SK-N-SH (cell line): Measurements from ENCODE around the gene SRSF1. TPM values are rescaled to one million over a fixed set of nuclear protein-coding genes. Genes with fewer than 3 reads are reported as not detected.

Source experiments
- CTCF ChIA-PET: fragments of 300-600, 350-600 bp; formaldehyde crosslinking; extraction: SDS; loops from one replicate; lab custom pipeline; 2021; lab: Yijun Ruan, JAX
- POLR2A ChIA-PET: fragments of 350-600 bp; sonication (Branson Sonifier 250); formaldehyde crosslinking; extraction: SDS; loops from one replicate; lab custom pipeline; 2020; ENCODE audit warnings: antibody characterized with exemption, inconsistent platforms; lab: Yijun Ruan, JAX
- DNase-seq: peaks from one replicate; pipeline ENCODE4 v3.0.0; 2012
- H2AFZ ChIP-seq: fragments of 200-600 bp; sonication (generic); 2 replicates; pipeline ENCODE4 v1.8.1; 2016; ENCODE audit warnings: antibody characterized with exemption, mild to moderate bottlenecking, low read depth
- H3F3A ChIP-seq: fragments of 200-600 bp; sonication (generic); replicated peaks from 2 replicates; pipeline ENCODE3; 2016; ENCODE audit warnings: antibody characterized with exemption, mild to moderate bottlenecking; ENCODE audit not compliant: insufficient read depth
- H3K27ac ChIP-seq, 2 experiments: fragments of 200-500 bp in 1 of 2; fragments of 200-600 bp in 1 of 2; sonication (Bioruptor generic) in 1 of 2; sonication (generic), shearing (Covaris generic) in 1 of 2; 2 replicates each; pipeline versions ENCODE4 v1.5.1 to v1.6.1; 2014 to 2016; ENCODE audit warnings: low read depth in 2 of 2, inconsistent platforms in 1 of 2, low read length in 1 of 2, mild to moderate bottlenecking in 1 of 2, mixed read lengths in 1 of 2
- H3K27me3 ChIP-seq: fragments of 200-600 bp; sonication (generic), shearing (Covaris generic); 2 replicates; pipeline ENCODE4 v1.6.1; 2016; ENCODE audit warnings: mixed run types; ENCODE audit not compliant: insufficient read depth
- H3K36me3 ChIP-seq, 2 experiments: fragments of 200-500 bp in 1 of 2; fragments of 200-600 bp in 1 of 2; sonication (Bioruptor generic) in 1 of 2; sonication (generic) in 1 of 2; replicated peaks in 1 of 2; 2 replicates each; pipeline versions ENCODE3 to v1.5.1; 2014 to 2016; ENCODE audit warnings: low read length in 1 of 2, mild to moderate bottlenecking in 1 of 2; ENCODE audit not compliant: insufficient read depth in 2 of 2, control insufficient read depth in 1 of 2
- H3K4me1 ChIP-seq, 2 experiments: fragments of 200-500 bp in 1 of 2; fragments of 200-600 bp in 1 of 2; sonication (Bioruptor generic) in 1 of 2; sonication (generic), shearing (Covaris generic) in 1 of 2; 2 replicates each; pipeline versions ENCODE4 v1.5.1 to v1.6.1; 2014 to 2016; ENCODE audit warnings: low read depth in 1 of 2, low read length in 1 of 2, mixed run types in 1 of 2; ENCODE audit not compliant: insufficient read depth in 2 of 2, control insufficient read depth in 1 of 2
- H3K4me2 ChIP-seq: fragments of 200-600 bp; sonication (generic), shearing (Covaris generic); 2 replicates; pipeline ENCODE4 v1.6.1; 2017; ENCODE audit warnings: mixed run types
- H3K4me3 ChIP-seq, 2 experiments: fragments of 200-500 bp in 1 of 2; fragments of 200-600 bp in 1 of 2; sonication (Bioruptor generic) in 1 of 2; sonication (generic), shearing (Covaris generic) in 1 of 2; 2 replicates each; pipeline versions ENCODE4 v1.5.1 to v1.8.1; 2014 to 2016; ENCODE audit warnings: low read depth in 2 of 2, inconsistent platforms in 1 of 2, low read length in 1 of 2, mild to moderate bottlenecking in 1 of 2, mixed read lengths in 1 of 2, moderate library complexity in 1 of 2
- H3K79me2 ChIP-seq: fragments of 200-600 bp; sonication (generic); 2 replicates; pipeline ENCODE4 v1.8.1; 2017; ENCODE audit warnings: mild to moderate bottlenecking; ENCODE audit not compliant: insufficient read depth
- H3K9ac ChIP-seq: fragments of 200-600 bp; sonication (generic); 2 replicates; pipeline ENCODE4 v1.6.1; 2017; ENCODE audit warnings: mixed run types
- H3K9me2 ChIP-seq: fragments of 200-600 bp; sonication (generic); 2 replicates; pipeline ENCODE4 v1.6.1; 2017; ENCODE audit warnings: mixed run types
- H3K9me3 ChIP-seq: fragments of 200-600 bp; sonication (generic); 2 replicates; pipeline ENCODE4 v1.6.1; 2017; ENCODE audit warnings: mixed run types, mild to moderate bottlenecking, moderate library complexity
- H4K20me1 ChIP-seq: fragments of 200-600 bp; sonication (generic); 2 replicates; pipeline ENCODE4 v1.6.1; 2017; ENCODE audit warnings: mild to moderate bottlenecking, mixed run types; ENCODE audit not compliant: insufficient read depth
- CHD2 ChIP-seq: fragments of 150-350 bp; IDR thresholded peaks from 2 replicates; pipeline ENCODE4 v1.6.1; 2018; ENCODE audit warnings: low read length; ENCODE audit not compliant: partially characterized antibody
- ELF1 ChIP-seq: IDR thresholded peaks from 2 replicates; pipeline ENCODE4 v1.4.0; 2012
- EP300 ChIP-seq, 2 experiments: IDR thresholded peaks; 2 replicates each; pipeline versions ENCODE4 v1.4.0 to v1.6.1; 2012; ENCODE audit warnings: borderline replicate concordance in 1 of 2, low read depth in 1 of 2, low read length in 1 of 2
- FOXM1 ChIP-seq: IDR thresholded peaks from 2 replicates; pipeline ENCODE4 v1.4.0; 2012; ENCODE audit warnings: low read depth, mild to moderate bottlenecking
- JUND ChIP-seq: IDR thresholded peaks from 2 replicates; pipeline ENCODE4 v1.4.0; 2012
- MXI1 ChIP-seq: IDR thresholded peaks from 2 replicates; pipeline ENCODE4 v1.6.1; 2012; ENCODE audit warnings: mild to moderate bottlenecking, low read depth, low read length, improper control_type of control experiment
- POLR2AphosphoS5 ChIP-seq: IDR thresholded peaks from 2 replicates; pipeline ENCODE4 v1.6.1; 2012; ENCODE audit warnings: low read depth, low read length
- RAD21 ChIP-seq: IDR thresholded peaks from 2 replicates; pipeline ENCODE4 v1.6.1; 2012; ENCODE audit warnings: mild to moderate bottlenecking, low read length
- RCOR1 ChIP-seq: fragments of 150-350 bp; IDR thresholded peaks from 2 replicates; pipeline ENCODE4 v1.6.1; 2017; ENCODE audit warnings: antibody characterized with exemption, low read length
- RXRA ChIP-seq: IDR thresholded peaks from 2 replicates; pipeline ENCODE4 v1.4.0; 2012; ENCODE audit warnings: low read depth, mild to moderate bottlenecking, borderline replicate concordance
- SMC3 ChIP-seq: IDR thresholded peaks from 2 replicates; pipeline ENCODE4 v1.6.1; 2012; ENCODE audit warnings: low read depth, low read length, improper control_type of control experiment
- TCF12 ChIP-seq: IDR thresholded peaks from 2 replicates; pipeline ENCODE4 v1.4.0; 2012
- TEAD4 ChIP-seq: IDR thresholded peaks from 2 replicates; pipeline ENCODE4 v1.4.0; 2012; ENCODE audit warnings: mild to moderate bottlenecking, borderline replicate concordance; ENCODE audit not compliant: insufficient read depth
- WGBS: methylation state at CpG from one replicate; pipeline ENCODE4 v1.1.6; 2017; ENCODE audit warnings: low lambda C conversion rate; 5-methylcytosine and 5-hydroxymethylcytosine counted together
- polyA plus RNA-seq, 3 experiments: library from polyadenylated mRNA; depleted of rRNA; stranded (reverse); fragments of >200 nt; gene quantifications; 2 replicates each; pipeline ENCODE4 v1.2.3, GENCODE V29; 2012
- TF ChIP-seq, protein P1 (sequence below): fragments of 200-600 bp; sonication (generic); IDR thresholded peaks from 2 replicates; pipeline ENCODE4 v1.6.1; 2017; ENCODE audit warnings: antibody characterized with exemption, mild to moderate bottlenecking, moderate library complexity
- TF ChIP-seq, protein P2 (sequence below): IDR thresholded peaks from 2 replicates; pipeline ENCODE4 v1.4.0; 2012; ENCODE audit warnings: low read depth, borderline replicate concordance
- TF ChIP-seq, protein P3 (sequence below): fragments of 150-350 bp; IDR thresholded peaks from 2 replicates; pipeline ENCODE4 v1.6.1; 2017; ENCODE audit warnings: antibody characterized with exemption, low read length, low read depth, borderline replicate concordance

Gene SRSF1
- polyA plus RNA-seq, 1 of the 3 experiments (the other 2 are of a cell fraction) = 248 TPM

DNA sequence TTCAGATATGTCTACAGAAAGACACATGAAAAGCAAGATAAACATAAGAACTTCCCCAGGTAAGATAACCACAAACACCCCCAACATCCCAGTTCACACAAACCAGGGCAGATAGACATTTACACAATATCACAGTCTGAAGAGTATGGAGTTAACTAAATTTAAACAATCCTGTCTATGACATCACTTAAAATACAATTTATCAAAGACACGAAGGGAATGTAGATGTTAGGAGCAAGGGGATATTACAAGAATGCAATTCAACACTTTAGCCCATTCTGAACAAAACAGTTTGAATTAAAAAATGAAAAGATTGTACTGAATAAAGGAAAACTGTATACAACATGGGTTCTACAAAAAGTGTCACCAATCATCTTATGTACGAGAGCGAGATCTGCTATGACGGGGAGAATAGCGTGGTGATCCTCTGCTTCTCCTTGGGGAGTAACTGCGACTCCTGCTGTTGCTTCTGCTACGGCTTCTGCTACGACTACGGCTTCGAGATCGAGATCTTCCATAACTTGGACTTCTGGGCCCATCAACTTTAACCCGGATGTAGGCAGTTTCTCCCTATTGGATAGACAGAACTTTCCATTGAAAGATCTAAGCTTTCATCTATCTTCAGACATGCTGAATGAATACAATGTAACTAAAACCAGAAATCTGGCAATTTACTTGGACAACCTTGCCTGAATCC lies 1.9 kb downstream of the SRSF1 start:
- CTCF ChIA-PET = interaction anchor here (2.6 to 20.5 kb wide), 5 partner anchors 7 to 145 kb away, joined by 9 to 1002 read pairs (median 19); partner anchors contain the start of gene MRPS23
- H3K4me2 ChIP-seq = peak overlapping the region; percentile 97
- H3K27ac ChIP-seq = peak overlapping the region; percentile 98 to 99; a peak in 2 of 4 replicates
- no peaks in the 10 kb centered on the region for H3K9me3 ChIP-seq
- no peak overlapping the region for H2AFZ ChIP-seq
- peak overlapping the region; percentile 98 to 99 for H3K4me3 ChIP-seq
- TF ChIP-seq CHD2 (no peak), TCF12 (no peak), MXI1 (peak; percentile 38; the same call in 1 of the 2 replicates)
- H3K27me3 ChIP-seq = no peaks in the 10 kb centered on the region
- H3K9me2 ChIP-seq = no peaks in the 10 kb centered on the region
- peaks cover 56 to 59% of the 10 kb centered on the region in 2 experiments for H3K36me3 ChIP-seq
- peaks cover 55% of the 10 kb centered on the region for H4K20me1 ChIP-seq
- no peak for DNase-seq
- POLR2A ChIA-PET = interaction anchor here (1.8 to 2.8 kb wide), 2 partner anchors 17 to 78 kb away, joined by 10 to 40 read pairs; partner anchors contain the start of genes DYNLL2 and VEZF1
- H3K4me1 ChIP-seq = peaks cover 34 to 35% of the 10 kb centered on the region in 2 experiments
- peak overlapping the region; percentile 100 for H3K9ac ChIP-seq
- 18% methylated on average over 12 of the region's 12 CpGs for WGBS
- peaks cover 66% of the 10 kb centered on the region for H3K79me2 ChIP-seq
- H3F3A ChIP-seq = peaks cover 59% of the 10 kb centered on the region

DNA sequence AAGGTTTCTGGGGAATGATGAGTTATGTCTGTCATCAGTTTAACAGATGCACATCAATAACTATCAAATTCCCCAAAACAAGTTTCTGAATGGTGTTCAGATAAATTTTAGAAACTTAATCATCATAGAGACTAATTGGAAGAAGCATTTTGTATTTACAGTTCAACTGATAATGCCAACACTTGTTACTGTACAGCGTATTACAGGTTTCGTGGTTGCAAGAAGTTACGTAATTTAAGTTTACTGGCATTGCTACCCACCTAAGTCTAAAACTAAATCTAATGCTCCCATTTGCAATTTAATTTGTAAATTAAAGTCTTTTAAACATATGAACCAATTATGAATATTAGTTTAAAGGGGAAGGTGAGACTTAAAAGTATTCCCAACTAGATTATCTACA lies 3.0 kb downstream of the SRSF1 start:
- DNase-seq = no peak
- Histone ChIP-seq H2AFZ (no peak overlapping the region), H4K20me1 (peaks cover 65% of the 10 kb centered on the region), H3F3A (peaks cover 61% of the 10 kb centered on the region), H3K9me2 (no peaks in the 10 kb centered on the region), H3K27ac (no peak overlapping the region), H3K79me2 (peaks cover 69% of the 10 kb centered on the region), H3K36me3 (peaks cover 65 to 69% of the 10 kb centered on the region in 2 experiments), H3K4me2 (peak overlapping the region; percentile 97), H3K9ac (peak overlapping the region; percentile 100; the same call in 1 of the 2 replicates), H3K4me1 (peaks cover 34 to 35% of the 10 kb centered on the region in 2 experiments), H3K27me3 (no peaks in the 10 kb centered on the region), H3K9me3 (no peaks in the 10 kb centered on the region), H3K4me3 (peak overlapping the region; percentile 24 to 99; a peak in 1 of 4 replicates)
- ChIA-PET POLR2A (interaction anchor here (0.6 kb wide), 1 partner anchor 146 kb away, joined by 3 read pairs; no protein-coding TSS in a partner anchor), CTCF (interaction anchor here (0.6 to 20.5 kb wide), 3 partner anchors 79 to 903 kb away, joined by 3 to 1002 read pairs (median 5); partner anchors contain the start of genes DYNLL2 and MRPS23)
- 96% methylated on average over 3 of the region's 3 CpGs for WGBS
- no peak for TF ChIP-seq ELF1
- no peak for TF ChIP-seq TCF12
- no peak for TF ChIP-seq POLR2AphosphoS5
- no peak for TF ChIP-seq RAD21
- no peak for TF ChIP-seq JUND
- TF ChIP-seq, protein P1, sequence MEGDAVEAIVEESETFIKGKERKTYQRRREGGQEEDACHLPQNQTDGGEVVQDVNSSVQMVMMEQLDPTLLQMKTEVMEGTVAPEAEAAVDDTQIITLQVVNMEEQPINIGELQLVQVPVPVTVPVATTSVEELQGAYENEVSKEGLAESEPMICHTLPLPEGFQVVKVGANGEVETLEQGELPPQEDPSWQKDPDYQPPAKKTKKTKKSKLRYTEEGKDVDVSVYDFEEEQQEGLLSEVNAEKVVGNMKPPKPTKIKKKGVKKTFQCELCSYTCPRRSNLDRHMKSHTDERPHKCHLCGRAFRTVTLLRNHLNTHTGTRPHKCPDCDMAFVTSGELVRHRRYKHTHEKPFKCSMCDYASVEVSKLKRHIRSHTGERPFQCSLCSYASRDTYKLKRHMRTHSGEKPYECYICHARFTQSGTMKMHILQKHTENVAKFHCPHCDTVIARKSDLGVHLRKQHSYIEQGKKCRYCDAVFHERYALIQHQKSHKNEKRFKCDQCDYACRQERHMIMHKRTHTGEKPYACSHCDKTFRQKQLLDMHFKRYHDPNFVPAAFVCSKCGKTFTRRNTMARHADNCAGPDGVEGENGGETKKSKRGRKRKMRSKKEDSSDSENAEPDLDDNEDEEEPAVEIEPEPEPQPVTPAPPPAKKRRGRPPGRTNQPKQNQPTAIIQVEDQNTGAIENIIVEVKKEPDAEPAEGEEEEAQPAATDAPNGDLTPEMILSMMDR = no peak
- TF ChIP-seq, protein P2, sequence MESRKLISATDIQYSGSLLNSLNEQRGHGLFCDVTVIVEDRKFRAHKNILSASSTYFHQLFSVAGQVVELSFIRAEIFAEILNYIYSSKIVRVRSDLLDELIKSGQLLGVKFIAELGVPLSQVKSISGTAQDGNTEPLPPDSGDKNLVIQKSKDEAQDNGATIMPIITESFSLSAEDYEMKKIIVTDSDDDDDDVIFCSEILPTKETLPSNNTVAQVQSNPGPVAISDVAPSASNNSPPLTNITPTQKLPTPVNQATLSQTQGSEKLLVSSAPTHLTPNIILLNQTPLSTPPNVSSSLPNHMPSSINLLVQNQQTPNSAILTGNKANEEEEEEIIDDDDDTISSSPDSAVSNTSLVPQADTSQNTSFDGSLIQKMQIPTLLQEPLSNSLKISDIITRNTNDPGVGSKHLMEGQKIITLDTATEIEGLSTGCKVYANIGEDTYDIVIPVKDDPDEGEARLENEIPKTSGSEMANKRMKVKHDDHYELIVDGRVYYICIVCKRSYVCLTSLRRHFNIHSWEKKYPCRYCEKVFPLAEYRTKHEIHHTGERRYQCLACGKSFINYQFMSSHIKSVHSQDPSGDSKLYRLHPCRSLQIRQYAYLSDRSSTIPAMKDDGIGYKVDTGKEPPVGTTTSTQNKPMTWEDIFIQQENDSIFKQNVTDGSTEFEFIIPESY = no peak
- no peak for TF ChIP-seq RCOR1
- TF ChIP-seq, protein P3, sequence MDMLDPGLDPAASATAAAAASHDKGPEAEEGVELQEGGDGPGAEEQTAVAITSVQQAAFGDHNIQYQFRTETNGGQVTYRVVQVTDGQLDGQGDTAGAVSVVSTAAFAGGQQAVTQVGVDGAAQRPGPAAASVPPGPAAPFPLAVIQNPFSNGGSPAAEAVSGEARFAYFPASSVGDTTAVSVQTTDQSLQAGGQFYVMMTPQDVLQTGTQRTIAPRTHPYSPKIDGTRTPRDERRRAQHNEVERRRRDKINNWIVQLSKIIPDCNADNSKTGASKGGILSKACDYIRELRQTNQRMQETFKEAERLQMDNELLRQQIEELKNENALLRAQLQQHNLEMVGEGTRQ = no peak
- TF ChIP-seq RXRA = no peak
- no peak for TF ChIP-seq SMC3
- TF ChIP-seq FOXM1 = no peak
- TF ChIP-seq EP300 (IDR thresholded peaks at IDR 0.05; ENCODE audit: borderline replicate concordance in 1 of 2, low read depth in 1 of 2, low read length in 1 of 2) = no peak
- TF ChIP-seq TEAD4 = no peak
- TF ChIP-seq MXI1 = no peak
- TF ChIP-seq, all 33 proteins: peak for 0
